SK-N-SH treated with all-trans-retinoic acid at 6 μM for 48 hours (cell line): ENCODE data around the gene PRKCB.

Source experiments
- ATAC-seq: fragments of 200-7000 bp; cut with Tn5 transposase; 3 replicates; pipeline ENCODE4 v1.9.1; 2020; ENCODE audit warnings: mild to moderate bottlenecking, moderate library complexity
- ARNTL ChIP-seq: fragments of 450-650 bp; formaldehyde crosslinking; IDR thresholded peaks from 2 replicates; pipeline ENCODE4 v1.5.0; 2020; ENCODE audit warnings: low read depth, mild to moderate bottlenecking, moderate library complexity, borderline replicate concordance
- BACH2 ChIP-seq: fragments of 250-450 bp; sonication (Bioruptor Pico); IDR thresholded peaks from 2 replicates; pipeline ENCODE4 v1.9.0; 2021; ENCODE audit warnings: mild to moderate bottlenecking, borderline replicate concordance
- CSDC2 ChIP-seq: fragments of 250-450 bp; sonication (Bioruptor Pico); IDR thresholded peaks from 2 replicates; pipeline ENCODE4 v1.5.0; 2020; ENCODE audit warnings: mild to moderate bottlenecking, moderate library complexity
- ESRRG ChIP-seq: fragments of 250-450 bp; sonication (Bioruptor Pico); IDR thresholded peaks from 2 replicates; pipeline ENCODE4 v1.6.1; 2021; ENCODE audit warnings: mild to moderate bottlenecking
- GLIS3 ChIP-seq: fragments of 250-450 bp; sonication (Bioruptor Pico); IDR thresholded peaks from 2 replicates; pipeline ENCODE4 v1.5.0; 2020; ENCODE audit warnings: mild to moderate bottlenecking, moderate library complexity
- OSR1 ChIP-seq: fragments of 250-450 bp; sonication (Bioruptor Pico); IDR thresholded peaks from 2 replicates; pipeline ENCODE4 v1.8.0; 2022; ENCODE audit warnings: moderate library complexity, mild to moderate bottlenecking, inconsistent platforms
- PPARA ChIP-seq: fragments of 250-450 bp; sonication (Bioruptor Pico); IDR thresholded peaks from 2 replicates; pipeline ENCODE4 v1.5.0; 2020; ENCODE audit warnings: mild to moderate bottlenecking, borderline replicate concordance
- RARB ChIP-seq: fragments of 250-450 bp; sonication (Bioruptor Pico); IDR thresholded peaks from 2 replicates; pipeline ENCODE4 v1.8.0; 2021; ENCODE audit warnings: mild to moderate bottlenecking, moderate library complexity
- SNAI2 ChIP-seq: fragments of 250-450 bp; sonication (Bioruptor Pico); IDR thresholded peaks from 2 replicates; pipeline ENCODE4 v1.5.0; 2020; ENCODE audit warnings: mild to moderate bottlenecking, moderate library complexity
- TCF4 ChIP-seq: fragments of 250-450 bp; sonication (Bioruptor Pico); IDR thresholded peaks from 2 replicates; pipeline ENCODE4 v1.8.0; 2021; ENCODE audit warnings: mild to moderate bottlenecking, moderate library complexity, borderline replicate concordance
- TOX ChIP-seq: fragments of 250-450 bp; sonication (Bioruptor Pico); IDR thresholded peaks from 2 replicates; pipeline ENCODE4 v1.8.0; 2021; ENCODE audit warnings: mild to moderate bottlenecking, moderate library complexity, borderline replicate concordance
- ZC3H10 ChIP-seq: fragments of 250-450 bp; sonication (Bioruptor Pico); IDR thresholded peaks from 2 replicates; pipeline ENCODE4 v1.5.1; 2021; ENCODE audit warnings: mild to moderate bottlenecking, moderate library complexity
- ZFP3 ChIP-seq: fragments of 250-450 bp; sonication (Bioruptor Pico); IDR thresholded peaks from 2 replicates; pipeline ENCODE4 v1.5.0; 2020; ENCODE audit warnings: mild to moderate bottlenecking, moderate library complexity
- ZFP30 ChIP-seq: fragments of 450-650 bp; formaldehyde crosslinking; IDR thresholded peaks from 2 replicates; pipeline ENCODE4 v1.5.0; 2022; ENCODE audit warnings: mild to moderate bottlenecking, moderate library complexity
- ZNF565 ChIP-seq: fragments of 450-650 bp; formaldehyde crosslinking; conservative IDR thresholded peaks from 2 replicates; pipeline ENCODE4 v1.5.0; 2020; ENCODE audit warnings: low read depth, mild to moderate bottlenecking, moderate library complexity
- ZNF70 ChIP-seq: fragments of 450-650 bp; formaldehyde crosslinking; IDR thresholded peaks from 2 replicates; pipeline ENCODE4 v1.5.0; 2020; ENCODE audit warnings: mild to moderate bottlenecking, moderate library complexity
- ZNF8 ChIP-seq: fragments of 450-650 bp; formaldehyde crosslinking; IDR thresholded peaks from 2 replicates; pipeline ENCODE4 v1.5.0; 2020; ENCODE audit warnings: mild to moderate bottlenecking, moderate library complexity
- TF ChIP-seq, protein P1 (sequence below): fragments of 250-450 bp; sonication (Bioruptor Pico); IDR thresholded peaks from 2 replicates; pipeline ENCODE4 v1.8.0; 2020; ENCODE audit warnings: mild to moderate bottlenecking, moderate library complexity, borderline replicate concordance
- TF ChIP-seq, protein P2 (sequence below): fragments of 250-450 bp; sonication (Bioruptor Pico); IDR thresholded peaks from 2 replicates; pipeline ENCODE4 v1.5.0; 2020; ENCODE audit warnings: mild to moderate bottlenecking, moderate library complexity
- TF ChIP-seq, protein P3 (sequence below): fragments of 250-450 bp; sonication (Bioruptor Pico); IDR thresholded peaks from 2 replicates; pipeline ENCODE4 v1.8.0; 2021; ENCODE audit warnings: low read depth, mild to moderate bottlenecking, moderate library complexity, borderline replicate concordance
- TF ChIP-seq, protein P4 (sequence below): fragments of 250-450 bp; sonication (Bioruptor Pico); IDR thresholded peaks from 2 replicates; pipeline ENCODE4 v1.5.1; 2021; ENCODE audit warnings: mild to moderate bottlenecking, moderate library complexity
- TF ChIP-seq, protein P5 (sequence below): fragments of 250-450 bp; sonication (Bioruptor Pico); IDR thresholded peaks from 2 replicates; pipeline ENCODE4 v1.5.1; 2020; ENCODE audit warnings: low read depth, mild to moderate bottlenecking, moderate library complexity

Gene PRKCB

DNA sequence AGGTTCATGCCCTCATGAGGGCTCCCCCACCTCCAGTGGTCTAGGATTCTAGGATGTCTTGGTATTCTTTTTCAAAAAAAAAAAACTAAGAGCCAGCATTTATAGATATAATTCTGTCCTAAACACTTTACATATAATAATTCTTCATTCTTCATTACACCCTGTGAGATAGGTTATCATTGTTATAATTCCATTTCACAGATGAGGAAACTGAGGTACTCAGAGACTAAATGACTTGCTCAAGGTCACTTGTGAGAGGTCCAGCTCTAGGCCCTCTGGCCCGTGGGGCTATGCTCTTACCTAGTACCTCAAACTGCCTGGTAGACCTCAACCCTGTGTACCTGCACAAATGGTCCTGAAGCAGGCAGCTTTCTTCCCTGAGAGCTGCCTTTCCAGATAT lies 172.2 kb downstream of the PRKCB start:
- no peak for ATAC-seq
- TF ChIP-seq BACH2 (no peak), TCF4 (no peak), ZNF565 (no peak), OSR1 (CRISPR knock-in tag) (no peak)
- TF ChIP-seq, protein P1, sequence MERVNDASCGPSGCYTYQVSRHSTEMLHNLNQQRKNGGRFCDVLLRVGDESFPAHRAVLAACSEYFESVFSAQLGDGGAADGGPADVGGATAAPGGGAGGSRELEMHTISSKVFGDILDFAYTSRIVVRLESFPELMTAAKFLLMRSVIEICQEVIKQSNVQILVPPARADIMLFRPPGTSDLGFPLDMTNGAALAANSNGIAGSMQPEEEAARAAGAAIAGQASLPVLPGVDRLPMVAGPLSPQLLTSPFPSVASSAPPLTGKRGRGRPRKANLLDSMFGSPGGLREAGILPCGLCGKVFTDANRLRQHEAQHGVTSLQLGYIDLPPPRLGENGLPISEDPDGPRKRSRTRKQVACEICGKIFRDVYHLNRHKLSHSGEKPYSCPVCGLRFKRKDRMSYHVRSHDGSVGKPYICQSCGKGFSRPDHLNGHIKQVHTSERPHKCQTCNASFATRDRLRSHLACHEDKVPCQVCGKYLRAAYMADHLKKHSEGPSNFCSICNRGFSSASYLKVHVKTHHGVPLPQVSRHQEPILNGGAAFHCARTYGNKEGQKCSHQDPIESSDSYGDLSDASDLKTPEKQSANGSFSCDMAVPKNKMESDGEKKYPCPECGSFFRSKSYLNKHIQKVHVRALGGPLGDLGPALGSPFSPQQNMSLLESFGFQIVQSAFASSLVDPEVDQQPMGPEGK (CRISPR knock-in tag), result no peak
- TF ChIP-seq, protein P2, sequence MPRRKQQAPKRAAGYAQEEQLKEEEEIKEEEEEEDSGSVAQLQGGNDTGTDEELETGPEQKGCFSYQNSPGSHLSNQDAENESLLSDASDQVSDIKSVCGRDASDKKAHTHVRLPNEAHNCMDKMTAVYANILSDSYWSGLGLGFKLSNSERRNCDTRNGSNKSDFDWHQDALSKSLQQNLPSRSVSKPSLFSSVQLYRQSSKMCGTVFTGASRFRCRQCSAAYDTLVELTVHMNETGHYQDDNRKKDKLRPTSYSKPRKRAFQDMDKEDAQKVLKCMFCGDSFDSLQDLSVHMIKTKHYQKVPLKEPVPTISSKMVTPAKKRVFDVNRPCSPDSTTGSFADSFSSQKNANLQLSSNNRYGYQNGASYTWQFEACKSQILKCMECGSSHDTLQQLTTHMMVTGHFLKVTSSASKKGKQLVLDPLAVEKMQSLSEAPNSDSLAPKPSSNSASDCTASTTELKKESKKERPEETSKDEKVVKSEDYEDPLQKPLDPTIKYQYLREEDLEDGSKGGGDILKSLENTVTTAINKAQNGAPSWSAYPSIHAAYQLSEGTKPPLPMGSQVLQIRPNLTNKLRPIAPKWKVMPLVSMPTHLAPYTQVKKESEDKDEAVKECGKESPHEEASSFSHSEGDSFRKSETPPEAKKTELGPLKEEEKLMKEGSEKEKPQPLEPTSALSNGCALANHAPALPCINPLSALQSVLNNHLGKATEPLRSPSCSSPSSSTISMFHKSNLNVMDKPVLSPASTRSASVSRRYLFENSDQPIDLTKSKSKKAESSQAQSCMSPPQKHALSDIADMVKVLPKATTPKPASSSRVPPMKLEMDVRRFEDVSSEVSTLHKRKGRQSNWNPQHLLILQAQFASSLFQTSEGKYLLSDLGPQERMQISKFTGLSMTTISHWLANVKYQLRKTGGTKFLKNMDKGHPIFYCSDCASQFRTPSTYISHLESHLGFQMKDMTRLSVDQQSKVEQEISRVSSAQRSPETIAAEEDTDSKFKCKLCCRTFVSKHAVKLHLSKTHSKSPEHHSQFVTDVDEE (CRISPR knock-in tag), result no peak
- TF ChIP-seq, all 23 proteins: peak for 0

DNA sequence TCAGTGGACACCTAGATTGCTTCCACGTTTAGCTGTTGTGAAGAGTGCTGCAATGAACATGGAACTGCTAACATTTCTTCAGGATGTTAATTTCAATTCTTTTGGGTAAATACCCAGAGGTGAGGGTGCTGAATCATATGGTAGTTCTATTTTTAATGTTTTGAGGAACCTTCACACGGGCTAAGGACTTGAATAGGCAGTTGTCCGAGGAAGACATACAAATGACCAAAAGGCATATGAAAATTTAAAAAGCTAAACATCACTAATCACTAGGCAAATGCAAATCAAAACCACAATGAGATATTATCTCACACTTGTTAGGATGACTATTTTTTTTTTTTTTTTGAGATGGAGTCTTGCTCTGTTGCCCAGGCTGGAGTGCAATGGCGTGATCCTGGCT lies 173.3 kb downstream of the PRKCB start:
- TF ChIP-seq ESRRG (CRISPR knock-in tag), result no peak
- TF ChIP-seq SNAI2 (CRISPR knock-in tag), result no peak
- TF ChIP-seq ZNF8 (CRISPR knock-in tag), result no peak
- TF ChIP-seq, protein P3, sequence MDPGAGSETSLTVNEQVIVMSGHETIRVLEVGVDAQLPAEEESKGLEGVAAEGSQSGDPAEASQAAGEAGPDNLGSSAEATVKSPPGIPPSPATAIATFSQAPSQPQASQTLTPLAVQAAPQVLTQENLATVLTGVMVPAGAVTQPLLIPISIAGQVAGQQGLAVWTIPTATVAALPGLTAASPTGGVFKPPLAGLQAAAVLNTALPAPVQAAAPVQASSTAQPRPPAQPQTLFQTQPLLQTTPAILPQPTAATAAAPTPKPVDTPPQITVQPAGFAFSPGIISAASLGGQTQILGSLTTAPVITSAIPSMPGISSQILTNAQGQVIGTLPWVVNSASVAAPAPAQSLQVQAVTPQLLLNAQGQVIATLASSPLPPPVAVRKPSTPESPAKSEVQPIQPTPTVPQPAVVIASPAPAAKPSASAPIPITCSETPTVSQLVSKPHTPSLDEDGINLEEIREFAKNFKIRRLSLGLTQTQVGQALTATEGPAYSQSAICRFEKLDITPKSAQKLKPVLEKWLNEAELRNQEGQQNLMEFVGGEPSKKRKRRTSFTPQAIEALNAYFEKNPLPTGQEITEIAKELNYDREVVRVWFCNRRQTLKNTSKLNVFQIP (CRISPR knock-in tag), result no peak
- no peak for TF ChIP-seq ZFP3
- TF ChIP-seq OSR1 (CRISPR knock-in tag), result no peak
- no peak for TF ChIP-seq ARNTL
- TF ChIP-seq TOX (CRISPR knock-in tag), result no peak
- TF ChIP-seq ZC3H10 (CRISPR knock-in tag), result no peak
- no peak for TF ChIP-seq GLIS3 (CRISPR knock-in tag)
- TF ChIP-seq, protein P1 (CRISPR knock-in tag), result no peak
- TF ChIP-seq ZFP30 (CRISPR knock-in tag), result no peak
- no peak for ATAC-seq

DNA sequence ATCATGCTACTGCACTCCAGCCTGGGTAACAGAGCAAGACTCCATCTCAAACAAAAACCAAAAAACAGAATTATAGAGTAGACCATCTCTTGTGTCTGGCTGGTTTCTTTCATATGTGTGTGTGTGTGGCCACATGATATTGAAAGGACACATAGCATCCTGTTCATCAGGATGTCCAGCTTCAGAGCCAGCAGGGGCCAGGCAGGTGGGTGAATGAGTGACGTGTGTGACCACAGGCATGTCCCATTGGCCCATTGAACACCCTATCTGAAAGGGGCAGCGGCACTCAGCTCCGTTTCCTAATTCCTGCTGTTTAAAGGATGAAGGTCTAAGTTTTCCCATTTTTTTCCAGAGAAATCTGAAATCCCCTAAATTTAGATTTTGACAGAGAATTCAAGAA lies 174.2 kb downstream of the PRKCB start:
- no peak for ATAC-seq
- TF ChIP-seq ZNF70 (CRISPR knock-in tag) (no peak), GLIS3 (CRISPR knock-in tag) (no peak), ARNTL (no peak), OSR1 (CRISPR knock-in tag) (no peak), ZNF565 (no peak), CSDC2 (CRISPR knock-in tag) (no peak), TCF4 (no peak), RARB (CRISPR knock-in tag) (no peak), ZC3H10 (CRISPR knock-in tag) (no peak), ZNF8 (CRISPR knock-in tag) (no peak), BACH2 (no peak), ZFP3 (no peak), PPARA (CRISPR knock-in tag) (no peak)
- TF ChIP-seq, protein P3 (CRISPR knock-in tag), result no peak
- TF ChIP-seq, protein P4, sequence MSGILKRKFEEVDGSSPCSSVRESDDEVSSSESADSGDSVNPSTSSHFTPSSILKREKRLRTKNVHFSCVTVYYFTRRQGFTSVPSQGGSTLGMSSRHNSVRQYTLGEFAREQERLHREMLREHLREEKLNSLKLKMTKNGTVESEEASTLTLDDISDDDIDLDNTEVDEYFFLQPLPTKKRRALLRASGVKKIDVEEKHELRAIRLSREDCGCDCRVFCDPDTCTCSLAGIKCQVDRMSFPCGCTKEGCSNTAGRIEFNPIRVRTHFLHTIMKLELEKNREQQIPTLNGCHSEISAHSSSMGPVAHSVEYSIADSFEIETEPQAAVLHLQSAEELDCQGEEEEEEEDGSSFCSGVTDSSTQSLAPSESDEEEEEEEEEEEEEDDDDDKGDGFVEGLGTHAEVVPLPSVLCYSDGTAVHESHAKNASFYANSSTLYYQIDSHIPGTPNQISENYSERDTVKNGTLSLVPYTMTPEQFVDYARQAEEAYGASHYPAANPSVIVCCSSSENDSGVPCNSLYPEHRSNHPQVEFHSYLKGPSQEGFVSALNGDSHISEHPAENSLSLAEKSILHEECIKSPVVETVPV (CRISPR knock-in tag), result no peak
- TF ChIP-seq, protein P5, sequence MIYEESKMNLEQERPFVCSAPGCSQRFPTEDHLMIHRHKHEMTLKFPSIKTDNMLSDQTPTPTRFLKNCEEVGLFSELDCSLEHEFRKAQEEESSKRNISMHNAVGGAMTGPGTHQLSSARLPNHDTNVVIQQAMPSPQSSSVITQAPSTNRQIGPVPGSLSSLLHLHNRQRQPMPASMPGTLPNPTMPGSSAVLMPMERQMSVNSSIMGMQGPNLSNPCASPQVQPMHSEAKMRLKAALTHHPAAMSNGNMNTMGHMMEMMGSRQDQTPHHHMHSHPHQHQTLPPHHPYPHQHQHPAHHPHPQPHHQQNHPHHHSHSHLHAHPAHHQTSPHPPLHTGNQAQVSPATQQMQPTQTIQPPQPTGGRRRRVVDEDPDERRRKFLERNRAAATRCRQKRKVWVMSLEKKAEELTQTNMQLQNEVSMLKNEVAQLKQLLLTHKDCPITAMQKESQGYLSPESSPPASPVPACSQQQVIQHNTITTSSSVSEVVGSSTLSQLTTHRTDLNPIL (CRISPR knock-in tag), result no peak
- TF ChIP-seq, protein P2 (CRISPR knock-in tag), result no peak
